Left ventricle myocardium inferior (tissue), 1 donor: ENCODE data around the gene C19orf85. TPM values are rescaled to one million over a fixed set of nuclear protein-coding genes. Genes with fewer than 3 reads are reported as not detected.

Experiments used
- DNase-seq: peaks from one replicate; pipeline ENCODE4 v3.0.0-alpha.2; 2020
- H3K27ac ChIP-seq: fragments of 200-600 bp; replicated peaks from 2 replicates; pipeline ENCODE4 v1.8.0; 2021
- H3K27me3 ChIP-seq: fragments of 200-600 bp; 2 replicates; pipeline ENCODE4 v1.8.0; 2021; ENCODE audit warnings: low read depth
- H3K36me3 ChIP-seq: fragments of 200-600 bp; 2 replicates; pipeline ENCODE4 v1.8.0; 2021
- H3K4me1 ChIP-seq: fragments of 200-600 bp; 2 replicates; pipeline ENCODE4 v1.8.0; 2021
- H3K4me3 ChIP-seq: fragments of 200-600 bp; 2 replicates; pipeline ENCODE4 v1.8.0; 2021; ENCODE audit warnings: mild to moderate bottlenecking, moderate library complexity
- H3K9me3 ChIP-seq: fragments of 200-600 bp; replicated peaks from 2 replicates; pipeline ENCODE4 v1.8.0; 2021
- intact Hi-C: fragments of 100-400 bp; cut with micrococcal nuclease; formaldehyde crosslinking; loops from one replicate; pipeline ENCODE4 v1.11.0; 2022
- total RNA-seq: library from RNA; stranded (reverse); fragmentation: NEBNext Ultra II Directional; extraction: Animal tissue kit (Norgen Biotek cat#: 25700); gene quantifications from one replicate; pipeline ENCODE4 v1.2.1, GENCODE V29; 2021
- TF ChIP-seq, protein P1 (sequence below): fragments of 200-600 bp; IDR thresholded peaks from 2 replicates; pipeline ENCODE4 v1.8.0; 2021; ENCODE audit warnings: antibody characterized with exemption, mild to moderate bottlenecking, borderline replicate concordance
- donor health status: DM: no; HTN: yes; CAD: no; lungs with severe emphysema.

The C19orf85 gene
- total RNA-seq, 1 donor from 2014 or later = not detected

DNA sequence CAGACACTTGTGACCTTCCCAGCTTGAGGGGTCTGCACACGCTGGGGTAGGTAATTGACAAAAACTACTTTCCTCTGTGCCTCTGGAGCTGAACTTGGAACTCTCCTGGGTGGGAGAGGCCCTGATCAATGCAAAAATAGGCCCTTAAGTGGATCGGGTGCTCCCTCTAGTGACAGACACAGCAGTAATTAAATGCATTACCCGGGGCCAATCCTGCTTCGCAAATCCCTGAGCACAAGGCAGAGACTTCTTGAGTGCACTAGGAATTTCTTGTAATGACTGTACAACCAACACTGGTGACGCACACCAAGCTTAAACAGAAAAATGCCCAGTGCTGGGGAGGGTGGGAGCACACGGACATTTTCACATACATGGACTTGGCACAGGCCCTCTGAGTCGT, 46.4 kb downstream of the C19orf85 start:
- Histone ChIP-seq H3K9me3 (no peaks in the 10 kb centered on the region), H3K4me3 (no peak overlapping the region), H3K27ac (no peak overlapping the region), H3K27me3 (peaks cover 31% of the 10 kb centered on the region), H3K36me3 (no peaks in the 10 kb centered on the region), H3K4me1 (no peaks in the 10 kb centered on the region)
- intact Hi-C loops = no loop called here
- no peak for DNase-seq
- TF ChIP-seq, protein P1, sequence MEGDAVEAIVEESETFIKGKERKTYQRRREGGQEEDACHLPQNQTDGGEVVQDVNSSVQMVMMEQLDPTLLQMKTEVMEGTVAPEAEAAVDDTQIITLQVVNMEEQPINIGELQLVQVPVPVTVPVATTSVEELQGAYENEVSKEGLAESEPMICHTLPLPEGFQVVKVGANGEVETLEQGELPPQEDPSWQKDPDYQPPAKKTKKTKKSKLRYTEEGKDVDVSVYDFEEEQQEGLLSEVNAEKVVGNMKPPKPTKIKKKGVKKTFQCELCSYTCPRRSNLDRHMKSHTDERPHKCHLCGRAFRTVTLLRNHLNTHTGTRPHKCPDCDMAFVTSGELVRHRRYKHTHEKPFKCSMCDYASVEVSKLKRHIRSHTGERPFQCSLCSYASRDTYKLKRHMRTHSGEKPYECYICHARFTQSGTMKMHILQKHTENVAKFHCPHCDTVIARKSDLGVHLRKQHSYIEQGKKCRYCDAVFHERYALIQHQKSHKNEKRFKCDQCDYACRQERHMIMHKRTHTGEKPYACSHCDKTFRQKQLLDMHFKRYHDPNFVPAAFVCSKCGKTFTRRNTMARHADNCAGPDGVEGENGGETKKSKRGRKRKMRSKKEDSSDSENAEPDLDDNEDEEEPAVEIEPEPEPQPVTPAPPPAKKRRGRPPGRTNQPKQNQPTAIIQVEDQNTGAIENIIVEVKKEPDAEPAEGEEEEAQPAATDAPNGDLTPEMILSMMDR = peak; percentile 74

Other genes with a start within 250 kb of the C19orf85 start
- gene TMEM86B, start 236.0 kb downstream of the C19orf85 start, total RNA-seq = 2.1 TPM
- gene PPP6R1, start 205.7 kb downstream of the C19orf85 start, total RNA-seq = 39.8 TPM
- gene HSPBP1, start 184.6 kb downstream of the C19orf85 start, total RNA-seq = 29.0 TPM
- 3.0 TPM for gene BRSK1, start 180.8 kb downstream of the C19orf85 start, total RNA-seq
- gene TMEM150B, start 139.4 kb downstream of the C19orf85 start, total RNA-seq = 2.0 TPM
- gene KMT5C, start 124.9 kb downstream of the C19orf85 start, total RNA-seq = 5.1 TPM
- gene COX6B2, start 110.0 kb downstream of the C19orf85 start, total RNA-seq = not detected
- gene GARIN5B, start 101.5 kb downstream of the C19orf85 start, total RNA-seq = not detected
- gene IL11, start 94.3 kb downstream of the C19orf85 start, total RNA-seq = not detected
- gene TMEM190, start 87.9 kb downstream of the C19orf85 start, total RNA-seq = not detected
- gene TMEM238, start 80.5 kb downstream of the C19orf85 start, total RNA-seq = 0.69 TPM
- 559 TPM for gene RPL28, start 78.8 kb downstream of the C19orf85 start, total RNA-seq
- 33.2 TPM for gene UBE2S, start 57.0 kb downstream of the C19orf85 start, total RNA-seq
- gene SHISA7, start 21.5 kb downstream of the C19orf85 start, total RNA-seq = not detected
- gene ISOC2, start 3.1 kb downstream of the C19orf85 start, total RNA-seq = 52.6 TPM
- 5.4 TPM for gene ZNF628, start 11.9 kb upstream of the C19orf85 start, total RNA-seq
- gene NAT14, start 20.4 kb upstream of the C19orf85 start, total RNA-seq = 5.2 TPM
- 3.7 TPM for gene SSC5D, start 23.7 kb upstream of the C19orf85 start, total RNA-seq
- 6.5 TPM for gene SBK2, start 72.4 kb upstream of the C19orf85 start, total RNA-seq
- gene SBK3, start 80.8 kb upstream of the C19orf85 start, total RNA-seq = 21.1 TPM
- 11.5 TPM for gene ZNF579, start 116.1 kb upstream of the C19orf85 start, total RNA-seq
- gene FIZ1, start 134.8 kb upstream of the C19orf85 start, total RNA-seq = 16.0 TPM
- 15.6 TPM for gene ZNF524, start 135.5 kb upstream of the C19orf85 start, total RNA-seq
- 17.0 TPM for gene ZNF865, start 140.9 kb upstream of the C19orf85 start, total RNA-seq
- gene ZNF784, start 159.8 kb upstream of the C19orf85 start, total RNA-seq = 13.2 TPM
- 11.8 TPM for gene ZNF580, start 176.3 kb upstream of the C19orf85 start, total RNA-seq
- 7.1 TPM for gene ZNF581, start 178.9 kb upstream of the C19orf85 start, total RNA-seq
- 14.6 TPM for gene CCDC106, start 183.5 kb upstream of the C19orf85 start, total RNA-seq
- gene U2AF2, start 190.3 kb upstream of the C19orf85 start, total RNA-seq = 74.0 TPM
- 205 TPM for gene EPN1, start 210.5 kb upstream of the C19orf85 start, total RNA-seq